PC-3 (cell line): ENCODE data around the gene LAMP2.

Experiments used
- CTCF ChIP-seq: fragments of 300-600 bp; sonication (generic); conservative IDR thresholded peaks from 2 replicates; pipeline ENCODE4 v1.5.1; 2017; ENCODE audit warnings: antibody characterized with exemption, low read depth, mild to moderate bottlenecking, low read length
- EZH2phosphoT487 ChIP-seq: fragments of 300-600 bp; sonication (generic); IDR thresholded peaks from 2 replicates; pipeline ENCODE4 v1.6.1; 2018; ENCODE audit warnings: mild to moderate bottlenecking, antibody characterized with exemption, low read length, borderline replicate concordance

- no peak for TF ChIP-seq CTCF
- no peak for TF ChIP-seq EZH2phosphoT487
Measured at GRCh38 chrX:120468071-120468470, 1.0 kb downstream of the LAMP2 start.
